GM11168 (cell line): ENCODE results near the gene WDR44.
"Not testable (repeated sequence)": the region's sequence is repeated elsewhere in the genome, so short reads cannot be mapped to it uniquely, and the experiment has no call there.

ENCODE experiments used
- in situ Hi-C: fragments of 300-500 bp; cut with MboI; formaldehyde crosslinking; loops from one replicate; pipeline ENCODE4 v1.12.0; 2022; ENCODE audit warnings: low sequenced_read_pairs; ENCODE audit not compliant: unreplicated experiment

WDR44 gene, protein sequence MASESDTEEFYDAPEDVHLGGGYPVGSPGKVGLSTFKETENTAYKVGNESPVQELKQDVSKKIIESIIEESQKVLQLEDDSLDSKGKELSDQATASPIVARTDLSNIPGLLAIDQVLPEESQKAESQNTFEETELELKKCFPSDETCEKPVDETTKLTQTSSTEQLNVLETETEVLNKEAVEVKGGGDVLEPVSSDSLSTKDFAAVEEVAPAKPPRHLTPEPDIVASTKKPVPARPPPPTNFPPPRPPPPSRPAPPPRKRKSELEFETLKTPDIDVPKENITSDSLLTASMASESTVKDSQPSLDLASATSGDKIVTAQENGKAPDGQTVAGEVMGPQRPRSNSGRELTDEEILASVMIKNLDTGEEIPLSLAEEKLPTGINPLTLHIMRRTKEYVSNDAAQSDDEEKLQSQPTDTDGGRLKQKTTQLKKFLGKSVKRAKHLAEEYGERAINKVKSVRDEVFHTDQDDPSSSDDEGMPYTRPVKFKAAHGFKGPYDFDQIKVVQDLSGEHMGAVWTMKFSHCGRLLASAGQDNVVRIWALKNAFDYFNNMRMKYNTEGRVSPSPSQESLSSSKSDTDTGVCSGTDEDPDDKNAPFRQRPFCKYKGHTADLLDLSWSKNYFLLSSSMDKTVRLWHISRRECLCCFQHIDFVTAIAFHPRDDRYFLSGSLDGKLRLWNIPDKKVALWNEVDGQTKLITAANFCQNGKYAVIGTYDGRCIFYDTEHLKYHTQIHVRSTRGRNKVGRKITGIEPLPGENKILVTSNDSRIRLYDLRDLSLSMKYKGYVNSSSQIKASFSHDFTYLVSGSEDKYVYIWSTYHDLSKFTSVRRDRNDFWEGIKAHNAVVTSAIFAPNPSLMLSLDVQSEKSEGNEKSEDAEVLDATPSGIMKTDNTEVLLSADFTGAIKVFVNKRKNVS

DNA sequence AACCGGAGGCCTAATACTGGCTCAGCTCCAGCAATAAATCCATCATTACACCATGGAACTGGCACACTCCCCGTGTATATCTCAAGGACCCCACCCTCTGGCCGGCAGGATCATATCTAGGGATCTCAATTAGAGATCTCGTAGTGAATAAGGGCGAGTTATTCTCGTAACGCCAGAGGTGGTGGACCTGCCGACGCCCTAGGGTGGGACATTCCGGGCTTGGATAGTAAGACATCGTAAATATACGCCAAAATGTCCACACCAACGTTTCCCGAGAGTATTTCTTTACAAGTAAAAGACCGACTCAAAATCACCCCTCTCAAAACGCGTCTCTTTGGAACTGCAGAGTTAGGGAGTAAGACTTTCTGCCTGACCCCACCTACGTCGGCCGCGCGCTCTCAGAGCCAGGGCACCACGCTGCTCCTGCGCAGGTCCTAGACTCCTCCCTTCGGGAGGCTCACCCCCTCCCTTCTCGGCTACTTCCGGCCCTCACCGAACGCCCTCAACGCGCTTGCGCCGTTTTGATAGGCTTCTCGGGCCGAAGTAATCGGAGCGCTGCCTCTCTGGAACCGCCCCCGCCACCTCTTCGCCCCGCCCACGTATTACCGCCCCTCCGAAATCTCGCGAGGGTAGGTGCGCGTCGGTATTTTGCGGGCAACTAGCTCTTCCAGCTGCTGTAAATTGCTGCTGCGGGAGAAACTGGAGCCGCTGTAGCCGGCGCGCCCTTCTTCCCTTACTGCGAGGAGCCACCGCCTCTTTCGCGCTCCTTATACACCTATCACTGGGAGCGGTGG is at the start of gene WDR44:
TSS of gene WDR44 (plus strand) at position 643 of the 794 bp plus-strand sequence. CDS start 398 bp downstream, outside the sequence.
- in situ Hi-C loops = no loop called here

DNA sequence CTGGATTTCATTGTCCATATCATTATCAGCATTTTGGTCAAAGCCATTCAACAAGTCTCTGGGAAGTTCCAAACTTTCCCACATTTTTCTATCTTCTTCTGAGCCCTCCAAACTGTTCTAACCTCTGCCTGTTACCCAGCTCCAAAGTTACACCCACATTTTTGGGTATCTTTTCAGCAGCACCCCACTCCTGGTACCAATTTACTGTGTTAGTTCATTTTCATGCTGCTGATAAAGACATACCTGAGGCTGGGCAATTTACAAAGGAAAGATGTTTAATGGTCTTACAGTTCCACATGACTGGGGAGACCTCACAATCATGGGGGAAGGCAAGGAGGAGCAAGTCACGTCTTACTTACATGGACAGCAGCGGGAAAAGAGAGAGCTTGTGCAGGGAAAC is 40.1 kb upstream of the WDR44 start:
- in situ Hi-C loops = not testable (repeated sequence)

GRCh38 chrX:118315529-118315928 is 30.4 kb upstream of the WDR44 start:
- in situ Hi-C loops = no loop called here

GRCh38 chrX:118324588-118324987 is 21.3 kb upstream of the WDR44 start:
- in situ Hi-C loops = no loop called here

- in situ Hi-C loops = no loop called here
These were observed 20.5 kb upstream of the WDR44 start for GRCh38 chrX:118325453-118325852.

- in situ Hi-C loops = no loop called here
These were observed 16.7 kb upstream of the WDR44 start for GRCh38 chrX:118329175-118329574.

- in situ Hi-C loops = no loop called here
These were observed 8.2 kb upstream of the WDR44 start for GRCh38 chrX:118337687-118338086.

GRCh38 chrX:118338930-118339329 is 7.0 kb upstream of the WDR44 start:
- in situ Hi-C loops = no loop called here

DNA sequence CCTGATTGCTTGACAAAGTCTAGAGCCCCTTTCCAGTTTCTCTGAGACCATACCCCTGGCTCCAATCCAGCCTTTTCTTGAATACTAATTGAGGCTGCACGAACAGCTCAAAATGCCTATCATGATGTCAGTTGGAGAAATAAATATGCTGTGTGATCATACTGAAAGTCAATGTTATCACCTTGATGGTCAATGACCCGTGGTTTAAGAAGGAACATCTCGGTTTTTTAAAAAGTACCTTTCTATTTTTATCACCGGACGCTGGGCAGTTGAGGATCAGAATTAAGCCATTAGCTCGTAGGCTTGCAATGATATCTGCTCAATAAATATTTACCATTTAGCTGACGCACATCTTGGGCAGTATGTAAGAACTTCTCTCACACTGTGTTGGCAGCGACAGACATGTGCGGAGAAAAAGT is 852 bp upstream of the WDR44 start:
- in situ Hi-C loops = no loop called here

DNA sequence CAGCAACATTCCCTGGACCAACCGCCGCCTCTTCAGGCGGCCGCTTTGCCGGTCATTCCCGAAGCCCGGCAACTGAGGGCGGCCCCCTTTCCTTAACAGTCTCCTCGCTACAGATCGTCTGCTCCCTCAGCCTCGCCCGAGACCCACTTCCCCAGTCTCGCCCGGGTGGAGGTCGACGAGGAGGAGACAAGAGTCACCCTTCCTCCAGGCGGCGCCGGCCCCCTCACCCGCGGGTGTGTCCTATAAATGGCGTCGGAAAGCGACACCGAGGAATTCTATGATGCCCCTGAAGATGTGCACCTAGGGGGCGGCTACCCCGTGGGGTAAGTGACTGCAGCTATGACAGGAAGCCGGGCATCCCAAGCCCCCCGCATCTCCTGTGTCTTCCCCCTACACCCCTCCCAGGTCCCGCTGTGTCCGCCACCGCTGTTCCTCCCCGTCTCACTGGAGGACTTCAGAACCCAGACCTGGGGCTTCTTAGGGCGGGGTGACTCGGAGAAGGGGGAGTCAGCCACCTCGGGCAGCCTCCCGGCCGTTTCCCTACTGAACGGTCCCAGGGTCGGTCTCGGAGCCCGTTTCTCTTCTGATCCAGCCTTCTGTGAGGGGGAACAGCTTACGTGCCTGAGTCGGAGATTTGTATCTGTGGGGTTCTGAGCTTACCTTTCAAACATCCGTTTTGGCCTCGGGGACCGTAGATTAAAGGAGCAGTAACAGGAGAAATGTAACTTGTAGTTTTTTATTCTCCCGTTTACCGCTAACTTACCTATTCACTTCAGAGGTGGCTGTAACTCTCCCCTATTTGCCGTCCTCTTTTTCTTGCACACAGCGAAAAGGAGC is 570 bp downstream of the WDR44 start:
- in situ Hi-C loops = no loop called here

GRCh38 chrX:118347131-118347530 is 1.2 kb downstream of the WDR44 start:
- in situ Hi-C loops = no loop called here

DNA sequence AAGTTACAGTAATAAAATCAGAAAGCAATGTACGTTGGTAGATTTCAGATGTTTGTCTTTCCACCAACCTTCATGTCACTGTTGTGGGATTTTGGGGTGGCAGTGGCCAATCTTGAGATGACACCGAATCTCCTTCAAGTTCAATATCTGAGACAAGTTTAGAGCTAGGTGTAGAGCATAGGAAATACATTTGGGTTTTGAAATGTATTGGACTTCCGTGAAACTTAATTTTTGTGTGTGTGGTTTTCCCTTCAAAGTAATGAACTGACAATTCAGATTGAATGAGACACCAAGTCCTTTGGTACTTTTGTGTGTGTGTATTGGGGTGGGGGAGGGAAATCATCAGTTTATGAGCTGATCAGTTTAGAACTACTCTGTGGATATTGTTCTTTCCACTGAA is 1.8 kb downstream of the WDR44 start:
- in situ Hi-C loops = no loop called here

GRCh38 chrX:118348186-118348810 is 2.4 kb downstream of the WDR44 start:
- in situ Hi-C loops = no loop called here

DNA sequence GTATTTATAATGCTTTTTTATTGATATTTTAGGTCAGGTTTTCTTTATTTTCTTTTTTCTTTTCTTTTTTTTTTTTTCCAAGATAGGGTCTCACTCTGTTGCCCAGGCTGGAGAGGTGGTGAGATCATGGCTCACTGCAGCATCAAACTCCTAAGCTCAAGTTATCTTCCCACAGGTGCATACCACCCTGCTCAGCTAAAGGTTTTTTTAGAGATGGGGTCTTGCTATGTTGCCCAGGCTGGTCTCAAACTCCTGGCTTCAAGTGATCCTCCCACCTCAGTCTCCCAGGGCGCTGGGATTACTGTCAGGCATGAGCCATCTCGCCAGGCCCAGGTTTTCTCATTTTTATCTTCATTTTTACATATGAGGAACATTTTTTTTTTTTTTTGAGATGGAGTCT is 3.3 kb downstream of the WDR44 start:
- in situ Hi-C loops = no loop called here

DNA sequence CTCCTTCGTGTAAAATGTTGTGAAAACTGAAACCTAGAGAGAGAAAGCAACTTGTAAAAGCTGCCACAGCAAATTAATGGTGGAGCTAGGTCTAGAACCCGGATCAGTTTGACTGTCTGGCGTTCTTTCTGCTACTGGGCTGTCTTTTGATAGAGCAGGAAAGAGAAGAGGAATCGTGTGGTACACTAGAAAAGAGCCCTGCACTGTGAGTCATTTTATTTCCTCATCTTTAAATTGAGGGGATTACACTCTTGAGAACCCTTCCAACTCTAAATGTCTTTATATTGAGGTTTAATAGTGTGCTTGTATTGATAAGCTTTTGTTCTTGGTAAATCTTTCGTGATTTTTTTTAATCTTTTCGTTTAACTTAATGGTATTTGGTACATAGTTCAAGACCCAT is 4.3 kb downstream of the WDR44 start:
- in situ Hi-C loops = no loop called here

DNA sequence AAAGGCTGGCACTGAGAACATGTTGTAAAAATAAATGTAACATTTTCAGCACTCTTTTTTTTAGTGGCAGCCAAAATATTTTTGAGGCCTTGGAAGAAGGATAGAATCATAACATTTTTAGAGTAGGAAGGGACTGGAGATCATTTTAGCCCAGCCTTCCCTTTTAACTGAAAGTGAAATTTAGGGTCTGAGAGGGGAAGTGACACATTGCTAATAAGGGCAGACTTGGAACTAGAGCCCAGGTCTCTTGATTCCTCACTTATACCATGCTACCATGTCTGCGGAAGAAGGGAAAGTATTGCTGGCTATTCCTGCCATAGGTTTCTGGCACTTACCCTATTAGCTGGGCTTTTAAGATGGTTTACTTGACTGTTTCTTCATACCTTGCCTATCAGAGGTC is 4.8 kb downstream of the WDR44 start:
- in situ Hi-C loops = no loop called here

DNA sequence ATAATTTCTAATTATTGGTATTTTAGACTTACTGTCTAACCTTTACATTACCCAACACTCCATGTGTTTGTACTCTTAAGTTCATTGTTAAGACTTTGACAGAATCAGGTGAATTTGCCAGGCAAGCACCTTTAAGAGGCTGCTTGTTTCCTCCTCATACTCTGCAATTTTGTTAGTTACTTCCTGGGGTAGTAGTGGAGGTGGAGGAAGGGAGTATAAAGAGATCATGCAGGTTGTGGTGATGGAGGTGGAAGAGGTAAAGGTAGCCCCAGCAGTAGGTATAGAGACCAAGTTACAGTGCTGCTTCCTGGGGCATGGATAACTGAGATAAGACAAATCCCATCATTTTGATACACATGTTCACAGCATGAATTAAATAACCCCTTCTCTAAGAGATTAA is 6.7 kb downstream of the WDR44 start:
- in situ Hi-C loops = no loop called here

GRCh38 chrX:118353081-118353850 is 7.4 kb downstream of the WDR44 start:
- in situ Hi-C loops = no loop called here
